Mucosa of rectum (tissue), 2 donors: Measurements from ENCODE around the gene KLK12.

Source experiments
- H3K27ac ChIP-seq, 2 donors: one replicate each; pipeline ENCODE4 v1.7.0; 2013; ENCODE audit warnings: inconsistent platforms in 2 of 2, low read depth in 2 of 2, low read length in 2 of 2
- H3K27me3 ChIP-seq, 2 donors: one replicate each; pipeline ENCODE4 v1.7.0; 2013; ENCODE audit warnings: low read length in 2 of 2; ENCODE audit not compliant: control insufficient read depth in 2 of 2, insufficient read depth in 2 of 2
- H3K36me3 ChIP-seq, 2 donors: one replicate each; pipeline ENCODE4 v1.7.0; 2013; ENCODE audit warnings: low read length in 2 of 2; ENCODE audit not compliant: control insufficient read depth in 2 of 2, insufficient read depth in 2 of 2
- H3K4me1 ChIP-seq, 2 donors: one replicate each; pipeline ENCODE4 v1.7.0; 2013; ENCODE audit warnings: low read length in 2 of 2, mild to moderate bottlenecking in 1 of 2; ENCODE audit not compliant: control insufficient read depth in 2 of 2, insufficient read depth in 2 of 2
- H3K4me3 ChIP-seq, 2 donors: one replicate each; pipeline ENCODE4 v1.7.0; 2013; ENCODE audit warnings: low read length in 2 of 2
- H3K9ac ChIP-seq, 2 donors: one replicate each; pipeline ENCODE4 v1.7.0; 2013; ENCODE audit warnings: low read length in 2 of 2, low read depth in 1 of 2, mild to moderate bottlenecking in 1 of 2
- H3K9me3 ChIP-seq, 2 donors: one replicate each; pipeline ENCODE4 v1.7.0; 2013; ENCODE audit warnings: low read length in 2 of 2; ENCODE audit not compliant: control insufficient read depth in 2 of 2
- donor health status: healthy.
- donor health status: Normal muscosa, but diverticular disease.

KLK12 gene

DNA sequence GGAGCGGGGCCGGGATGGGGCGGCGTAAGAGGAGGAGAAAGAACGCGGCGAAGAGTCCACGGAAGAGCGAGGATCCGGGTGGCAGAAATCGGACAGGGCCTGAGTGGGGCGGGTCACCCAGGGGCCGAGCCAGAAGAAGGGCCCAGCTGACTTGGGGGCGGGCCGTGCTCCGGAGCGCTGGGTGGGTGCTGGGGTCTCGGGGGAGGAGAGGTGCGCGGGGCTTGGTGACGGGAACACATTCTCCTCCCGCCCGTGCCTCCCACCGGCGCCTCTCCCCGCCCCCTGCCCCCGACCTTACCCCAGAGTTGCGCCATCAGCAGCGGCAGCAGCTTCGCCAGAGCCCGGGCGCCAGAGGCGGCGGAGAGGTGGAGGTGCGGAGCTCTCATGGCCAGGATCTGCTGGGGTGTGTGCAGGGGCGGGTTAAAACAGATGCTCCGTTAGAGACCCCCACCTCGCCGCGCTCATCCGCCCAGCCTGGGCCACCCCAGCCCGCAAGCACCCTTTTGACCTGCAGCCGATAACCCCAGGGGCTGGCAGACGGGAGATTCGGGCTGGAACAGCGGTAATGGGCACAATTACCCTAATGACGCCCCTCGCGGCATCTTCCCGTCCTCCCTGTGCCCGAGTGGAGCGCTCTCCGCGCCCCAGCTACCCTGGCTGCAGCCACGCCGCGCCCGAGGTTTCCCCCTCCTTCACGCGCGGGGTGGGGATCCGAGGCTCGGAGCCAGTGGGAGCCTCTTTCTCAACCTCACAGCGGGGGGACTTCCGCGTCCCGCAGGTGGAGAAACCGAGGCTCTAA is 15.9 kb downstream of the KLK12 start:
- Histone ChIP-seq H3K27ac (no peak overlapping the region), H3K27me3 (peaks cover 25 to 29% of the 10 kb centered on the region in 2 donors), H3K4me1 (peaks cover 0 to 3% of the 10 kb centered on the region in 2 donors), H3K9ac (no peak overlapping the region), H3K9me3 (no peaks in the 10 kb centered on the region), H3K4me3 (peak overlapping the region in 1 of 2 donors; percentile 30), H3K36me3 (no peaks in the 10 kb centered on the region)

DNA sequence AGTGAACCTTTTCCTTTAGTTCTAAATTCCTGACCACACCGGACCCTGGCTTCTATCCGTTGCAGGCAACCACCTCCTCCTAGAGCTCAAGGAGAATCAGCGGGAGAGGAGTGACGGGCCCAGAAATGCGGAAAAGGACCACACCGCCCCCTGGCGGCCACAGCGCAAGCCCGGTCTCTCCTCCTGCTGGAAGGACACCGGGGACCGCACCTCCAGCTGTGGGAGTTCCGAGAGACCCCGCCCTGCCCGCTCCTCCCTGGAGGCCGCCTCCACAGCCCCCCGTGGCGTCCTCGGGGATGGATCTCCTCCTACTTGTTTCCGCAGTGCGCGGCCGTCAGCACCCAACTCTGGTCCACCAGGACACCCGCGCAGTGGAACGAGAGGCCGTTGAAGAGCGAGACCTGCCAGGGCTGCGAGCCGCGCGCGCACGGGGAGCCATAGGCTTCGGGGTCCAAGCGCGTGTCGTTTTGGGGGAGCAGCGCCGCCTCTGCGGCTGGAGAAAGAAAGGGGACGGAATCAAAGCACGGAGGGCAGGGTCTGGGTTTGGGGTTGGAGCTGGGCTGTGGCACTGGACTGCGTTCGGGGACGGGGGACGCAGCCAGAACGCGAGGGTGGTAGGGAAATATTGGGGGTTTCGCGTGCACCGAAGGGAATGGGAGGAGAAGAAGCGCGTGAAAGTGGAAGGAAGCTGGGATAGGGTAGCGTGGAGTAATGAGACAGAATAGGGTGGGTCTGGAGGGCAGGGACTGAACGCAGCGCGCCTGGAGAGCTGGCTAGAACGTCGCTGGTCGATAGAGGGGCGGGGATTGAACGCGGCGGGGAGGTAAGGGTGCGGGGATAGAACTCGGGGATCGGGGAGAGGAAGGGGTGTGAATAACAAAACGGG is 17.8 kb downstream of the KLK12 start:
- Histone ChIP-seq H3K4me1 (peaks cover 0 to 3% of the 10 kb centered on the region in 2 donors), H3K9ac (no peak overlapping the region), H3K27ac (no peak overlapping the region), H3K36me3 (no peaks in the 10 kb centered on the region), H3K27me3 (peaks cover 26 to 28% of the 10 kb centered on the region in 2 donors), H3K9me3 (no peaks in the 10 kb centered on the region), H3K4me3 (no peak overlapping the region)

DNA sequence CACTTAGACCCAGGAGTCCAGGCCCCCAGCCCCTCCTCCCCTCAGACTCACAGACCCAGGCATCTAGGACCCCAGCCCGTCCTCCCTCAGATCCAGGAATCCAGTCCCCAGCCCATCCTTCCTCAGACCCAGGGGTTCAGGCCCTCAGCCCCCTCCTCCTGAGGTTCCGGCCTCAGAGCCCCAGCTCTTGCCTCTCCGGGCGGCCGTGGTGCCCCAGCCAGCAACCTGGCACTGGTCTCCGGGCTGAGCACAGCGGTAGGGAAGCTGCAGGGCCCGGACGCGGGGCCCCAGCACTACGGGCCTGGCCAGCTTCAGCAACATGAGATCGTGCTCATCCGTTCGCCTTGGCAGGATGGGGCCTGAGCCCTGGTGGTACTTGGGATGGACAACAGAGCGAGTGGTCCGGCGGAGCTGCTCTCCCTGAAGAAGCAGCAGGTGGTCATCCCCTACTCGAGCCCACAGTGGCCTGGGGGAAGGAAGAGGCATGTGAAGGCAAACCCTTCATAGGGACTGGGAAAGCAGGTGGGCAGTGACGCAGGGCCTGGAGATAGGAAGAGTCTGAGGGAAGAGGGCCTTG is 19.0 kb downstream of the KLK12 start:
- Histone ChIP-seq H3K27me3 (peaks cover 26 to 29% of the 10 kb centered on the region in 2 donors), H3K36me3 (no peaks in the 10 kb centered on the region), H3K9ac (no peak overlapping the region), H3K27ac (no peak overlapping the region), H3K9me3 (no peaks in the 10 kb centered on the region), H3K4me3 (no peak overlapping the region), H3K4me1 (peaks cover 0 to 3% of the 10 kb centered on the region in 2 donors)

DNA sequence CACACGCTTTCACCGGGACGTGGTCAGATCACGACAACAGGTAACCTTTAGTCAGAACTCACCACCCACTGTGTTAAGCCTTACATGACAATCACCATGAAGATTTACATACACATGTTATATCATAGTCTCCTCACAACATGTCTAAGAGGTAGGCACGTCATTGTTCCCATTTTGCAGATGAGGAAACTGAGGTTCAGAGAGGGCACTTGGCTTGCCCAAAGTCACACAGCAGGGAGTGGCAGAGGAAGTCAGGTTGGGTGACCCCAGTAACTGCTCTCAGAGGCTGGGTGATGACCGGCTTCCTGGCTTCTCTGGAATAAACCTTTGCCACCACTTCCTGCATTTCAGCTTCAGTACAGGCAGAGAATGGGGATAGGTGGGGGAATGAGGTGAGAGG is 20.6 kb downstream of the KLK12 start:
- no peak overlapping the region for H3K9ac ChIP-seq
- no peaks in the 10 kb centered on the region for H3K36me3 ChIP-seq
- peaks cover 23 to 26% of the 10 kb centered on the region in 2 donors for H3K27me3 ChIP-seq
- H3K4me3 ChIP-seq: no peak overlapping the region
- H3K4me1 ChIP-seq: peaks cover 0 to 3% of the 10 kb centered on the region in 2 donors
- H3K27ac ChIP-seq: no peak overlapping the region
- no peaks in the 10 kb centered on the region for H3K9me3 ChIP-seq

DNA sequence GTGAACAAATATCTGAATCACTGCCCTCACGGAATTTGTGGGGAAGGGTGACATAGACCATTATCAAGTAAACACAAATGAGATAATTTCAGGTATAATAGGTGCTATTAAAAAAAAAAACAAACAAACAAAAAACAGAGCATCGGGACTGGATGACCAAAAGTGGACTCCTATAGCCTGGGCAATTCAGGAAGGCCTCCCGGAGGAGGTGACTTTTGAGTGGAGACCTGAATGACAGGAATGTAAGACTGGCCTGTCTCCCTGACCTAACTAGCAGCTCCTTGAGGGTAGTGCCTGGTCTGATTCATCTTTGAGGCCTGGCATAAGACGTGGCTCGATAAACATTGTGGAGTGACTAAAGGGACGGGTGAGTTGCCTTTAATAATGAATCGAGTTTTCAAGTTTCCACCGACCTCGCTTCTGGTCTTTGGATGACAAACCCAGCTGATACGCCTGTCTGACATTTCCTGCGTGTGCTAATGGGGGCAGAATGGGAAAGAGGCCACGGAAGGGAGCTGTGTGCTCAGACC is 22.1 kb downstream of the KLK12 start:
- Histone ChIP-seq H3K27ac (no peak overlapping the region), H3K9me3 (no peaks in the 10 kb centered on the region), H3K36me3 (no peaks in the 10 kb centered on the region), H3K4me3 (no peak overlapping the region), H3K9ac (no peak overlapping the region), H3K27me3 (peaks cover 22 to 23% of the 10 kb centered on the region in 2 donors), H3K4me1 (no peaks in the 10 kb centered on the region)

DNA sequence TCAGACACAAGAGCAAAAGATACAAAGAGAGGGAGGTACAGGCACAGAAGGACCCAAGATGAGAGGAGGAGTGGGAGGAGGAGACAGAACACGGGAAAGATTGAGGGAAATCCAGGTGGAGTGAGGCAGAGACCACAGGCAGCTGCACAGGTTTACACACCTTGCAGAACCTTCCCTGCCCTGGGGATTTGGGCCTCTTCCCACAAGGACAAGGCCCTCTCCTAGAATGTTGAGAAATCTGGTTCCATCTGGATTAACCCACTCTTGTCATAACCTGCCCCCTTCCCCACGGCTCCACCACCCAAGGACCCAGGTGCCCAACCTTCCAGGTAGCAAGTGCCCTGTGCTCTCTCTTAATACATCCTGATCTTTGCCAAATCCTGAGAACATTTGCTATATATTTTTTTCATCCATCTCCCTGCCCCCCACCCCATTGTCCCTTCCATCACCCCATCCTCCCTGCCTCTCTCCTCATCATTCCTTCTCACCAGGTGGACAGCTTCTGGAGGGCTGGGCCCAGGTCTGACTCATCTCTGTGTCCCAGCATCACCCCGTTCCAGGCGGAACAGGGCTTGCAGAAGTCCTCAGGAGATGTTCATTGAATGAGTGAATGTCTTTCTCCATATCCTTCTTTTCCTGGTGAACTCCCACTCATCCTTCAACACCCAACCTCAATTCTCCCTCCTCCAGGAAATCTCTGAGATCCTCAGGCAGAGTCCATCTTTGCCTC is 24.6 kb downstream of the KLK12 start:
- Histone ChIP-seq H3K9ac (no peak overlapping the region), H3K9me3 (no peaks in the 10 kb centered on the region), H3K27me3 (peaks cover 13 to 15% of the 10 kb centered on the region in 2 donors), H3K4me1 (no peaks in the 10 kb centered on the region), H3K4me3 (no peak overlapping the region), H3K27ac (no peak overlapping the region), H3K36me3 (no peaks in the 10 kb centered on the region)

DNA sequence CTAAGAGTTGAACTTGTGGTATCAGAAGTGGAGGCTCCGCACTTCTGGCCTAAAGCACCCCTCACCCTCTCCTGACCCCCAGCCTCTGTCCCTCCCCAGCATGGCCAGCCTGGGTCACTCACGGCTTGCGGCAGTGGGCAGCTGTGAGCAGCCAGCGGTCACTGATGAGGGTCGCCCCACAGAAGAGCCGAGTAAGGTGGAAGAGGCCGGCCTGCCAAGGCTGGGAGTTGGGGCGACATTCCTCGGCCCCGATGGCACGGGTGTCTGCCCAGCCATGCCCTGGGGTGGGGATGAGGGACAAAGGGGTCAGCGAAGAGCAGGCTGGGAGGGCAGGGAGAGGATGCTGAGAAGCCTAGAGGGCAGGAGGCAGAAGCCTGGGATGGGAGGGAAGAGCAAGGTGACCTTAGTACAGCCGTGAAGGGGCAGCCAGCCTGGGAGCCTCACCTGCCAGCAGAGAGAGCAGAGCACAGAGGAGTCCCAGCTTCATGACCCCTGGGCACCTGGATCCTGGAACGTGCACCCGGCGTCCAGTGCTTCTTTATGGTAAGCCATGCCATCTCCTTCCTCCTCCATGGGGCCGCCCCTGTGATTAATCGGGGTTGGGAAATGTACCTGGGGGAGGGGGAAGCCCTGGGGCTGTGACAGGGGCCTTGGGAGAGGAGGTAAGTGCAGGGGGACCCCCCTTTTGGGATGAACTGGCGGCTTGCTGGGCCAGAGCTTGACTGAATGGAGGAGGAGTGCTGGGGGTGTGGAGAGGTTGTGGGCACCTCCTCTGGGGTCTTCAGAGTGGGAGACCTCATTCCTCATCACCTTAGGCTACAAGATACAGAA is 25.5 kb downstream of the KLK12 start:
- H3K4me3 ChIP-seq: no peak overlapping the region
- H3K9ac ChIP-seq: no peak overlapping the region
- H3K27me3 ChIP-seq: peaks cover 7% of the 10 kb centered on the region in 2 donors
- H3K4me1 ChIP-seq: no peaks in the 10 kb centered on the region
- H3K27ac ChIP-seq: no peak overlapping the region
- no peaks in the 10 kb centered on the region for H3K9me3 ChIP-seq
- H3K36me3 ChIP-seq: no peaks in the 10 kb centered on the region

DNA sequence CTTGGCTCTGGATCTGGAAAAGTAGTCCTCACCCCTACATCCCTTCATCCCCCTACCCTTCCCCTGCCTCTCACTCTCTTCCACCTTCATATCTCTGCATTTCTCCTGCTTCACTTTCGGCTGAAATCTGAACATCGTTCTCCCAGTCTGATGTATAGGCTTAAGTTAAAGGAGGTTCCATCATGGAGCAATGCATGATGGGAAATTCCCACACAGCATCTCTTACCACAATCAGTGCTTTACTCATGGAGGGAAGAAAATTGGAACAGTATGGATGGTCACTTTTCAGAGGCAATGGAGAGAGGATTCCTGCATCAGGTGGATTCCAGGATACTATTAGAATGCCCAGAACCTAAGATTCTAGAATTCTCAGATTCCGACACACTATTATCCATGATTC is 27.3 kb downstream of the KLK12 start:
- Histone ChIP-seq H3K27me3 (peaks cover 2 to 7% of the 10 kb centered on the region in 2 donors), H3K36me3 (no peaks in the 10 kb centered on the region), H3K9me3 (no peaks in the 10 kb centered on the region), H3K9ac (no peak overlapping the region), H3K27ac (no peak overlapping the region), H3K4me1 (no peaks in the 10 kb centered on the region), H3K4me3 (no peak overlapping the region)

DNA sequence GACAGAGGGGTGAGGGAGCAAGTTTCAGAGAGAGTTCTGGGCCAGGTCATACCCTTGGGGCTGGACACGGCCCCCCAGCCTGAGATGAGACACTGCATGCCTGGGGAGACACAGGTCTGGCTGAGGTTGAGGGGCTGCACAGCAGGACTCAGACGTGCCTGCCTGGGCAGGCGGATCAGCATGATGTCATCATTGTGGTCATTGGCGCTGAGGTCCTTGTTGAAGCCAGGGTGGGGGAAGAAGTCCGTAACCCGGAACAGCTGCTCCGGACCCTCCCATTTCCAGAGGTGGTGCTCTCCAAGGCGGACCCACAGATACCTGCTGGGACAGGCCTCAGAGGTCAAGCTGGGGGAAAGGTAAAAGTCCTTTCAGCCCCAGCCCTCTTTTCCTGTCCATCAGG is 28.4 kb downstream of the KLK12 start:
- no peaks in the 10 kb centered on the region for H3K36me3 ChIP-seq
- H3K9ac ChIP-seq: no peak overlapping the region
- H3K27me3 ChIP-seq: peaks cover 4 to 10% of the 10 kb centered on the region in 2 donors
- H3K27ac ChIP-seq: no peak overlapping the region
- H3K4me1 ChIP-seq: no peaks in the 10 kb centered on the region
- H3K9me3 ChIP-seq: no peaks in the 10 kb centered on the region
- no peak overlapping the region for H3K4me3 ChIP-seq
